Neuronal stem cell (in vitro differentiated cells): ENCODE results near the gene ADAMTS17.
A peak's percentile ranks its signal among the peaks of the same experiment; 100 is the strongest.

ENCODE experiments used
- DNase-seq: peaks from one replicate; pipeline ENCODE4 v3.0.0-alpha.2; 2013; ENCODE audit warnings: low spot score
- H2AFZ ChIP-seq: one replicate; pipeline ENCODE4 v1.6.1; 2013; ENCODE audit warnings: mild to moderate bottlenecking, low read length, inconsistent platforms
- H2AK5ac ChIP-seq: 2 replicates; pipeline ENCODE4 v1.6.1; 2013; ENCODE audit warnings: low read depth, mild to moderate bottlenecking, inconsistent platforms, low read length, moderate library complexity, mixed read lengths
- H2BK120ac ChIP-seq: 2 replicates; pipeline ENCODE4 v1.6.1; 2013; ENCODE audit warnings: low read depth, mild to moderate bottlenecking, inconsistent platforms, low read length, moderate library complexity, mixed read lengths
- H2BK12ac ChIP-seq: one replicate; pipeline ENCODE4 v1.6.1; 2013; ENCODE audit warnings: low read length, inconsistent platforms
- H2BK15ac ChIP-seq: 2 replicates; pipeline ENCODE4 v1.6.1; 2013; ENCODE audit warnings: mild to moderate bottlenecking, low read length, inconsistent platforms, mixed read lengths
- H2BK5ac ChIP-seq: one replicate; pipeline ENCODE4 v1.6.1; 2013; ENCODE audit warnings: inconsistent platforms, mild to moderate bottlenecking, low read length, moderate library complexity
- H3K14ac ChIP-seq: one replicate; pipeline ENCODE4 v1.6.1; 2013; ENCODE audit warnings: low read length, inconsistent platforms
- H3K18ac ChIP-seq: 2 replicates; pipeline ENCODE4 v1.6.1; 2013; ENCODE audit warnings: low read length, inconsistent platforms
- H3K23ac ChIP-seq: 2 replicates; pipeline ENCODE4 v1.6.1; 2013; ENCODE audit warnings: low read depth, mild to moderate bottlenecking, mixed read lengths, low read length, inconsistent platforms; ENCODE audit not compliant: poor library complexity
- H3K27ac ChIP-seq: replicated peaks from 3 replicates; pipeline ENCODE4 v1.5.1; 2013; ENCODE audit warnings: low read length, inconsistent platforms
- H3K27me3 ChIP-seq, 3 experiments: 2 replicates each; pipeline ENCODE4 v1.6.1; 2013; ENCODE audit warnings: low read length in 3 of 3, mild to moderate bottlenecking in 2 of 3, inconsistent platforms in 1 of 3, low read depth in 1 of 3, mixed read lengths in 1 of 3, moderate library complexity in 1 of 3; ENCODE audit not compliant: control insufficient read depth in 3 of 3, insufficient read depth in 3 of 3
- H3K36me3 ChIP-seq, 2 donors: replicated peaks in 1 of 2; 2 replicates each; pipeline ENCODE4 v1.6.1; 2013; ENCODE audit warnings: low read length in 2 of 2; ENCODE audit not compliant: control insufficient read depth in 2 of 2, insufficient read depth in 2 of 2
- H3K4ac ChIP-seq: 2 replicates; pipeline ENCODE4 v1.6.1; 2013; ENCODE audit warnings: inconsistent platforms, mild to moderate bottlenecking, low read length, moderate library complexity
- H3K4me1 ChIP-seq, 2 donors: 1 replicate in 1 of 2; 2 replicates in 1 of 2; pipeline ENCODE4 v1.6.1; 2013; ENCODE audit warnings: low read length in 2 of 2, low read depth in 1 of 2; ENCODE audit not compliant: control insufficient read depth in 2 of 2, insufficient read depth in 1 of 2
- H3K4me2 ChIP-seq: one replicate; pipeline ENCODE4 v1.6.1; 2013; ENCODE audit warnings: mild to moderate bottlenecking, low read length, inconsistent platforms; ENCODE audit not compliant: insufficient read depth, poor library complexity, severe bottlenecking
- H3K4me3 ChIP-seq, 2 donors: 2 replicates each; pipeline ENCODE4 v1.5.1; 2013; ENCODE audit warnings: low read length in 2 of 2, mild to moderate bottlenecking in 2 of 2, inconsistent platforms in 1 of 2, moderate library complexity in 1 of 2
- H3K79me1 ChIP-seq: one replicate; pipeline ENCODE4 v1.6.1; 2013; ENCODE audit warnings: low read depth, mild to moderate bottlenecking, inconsistent platforms, low read length, moderate library complexity
- H3K9ac ChIP-seq: one replicate; pipeline ENCODE4 v1.6.1; 2013; ENCODE audit warnings: mild to moderate bottlenecking, low read depth, low read length, inconsistent platforms; ENCODE audit not compliant: poor library complexity
- H3K9me3 ChIP-seq, 2 donors: replicated peaks in 1 of 2; 2 replicates each; pipeline versions ENCODE3 to v1.6.1; 2013; ENCODE audit warnings: low read length in 2 of 2, mild to moderate bottlenecking in 2 of 2, inconsistent platforms in 1 of 2, low read depth in 1 of 2, mixed read lengths in 1 of 2, moderate library complexity in 1 of 2; ENCODE audit not compliant: control insufficient read depth in 2 of 2, insufficient read depth in 1 of 2
- H4K8ac ChIP-seq: one replicate; pipeline ENCODE4 v1.6.1; 2013; ENCODE audit warnings: low read depth, mild to moderate bottlenecking, inconsistent platforms, low read length, moderate library complexity
- H4K91ac ChIP-seq: one replicate; pipeline ENCODE4 v1.6.1; 2013; ENCODE audit warnings: low read length, low read depth, mild to moderate bottlenecking, inconsistent platforms; ENCODE audit not compliant: poor library complexity
- WGBS, 2 donors: extraction: QIAGEN DNeasy Blood & Tissue Kit; methylation state at CpG; one replicate each; pipeline ENCODE4 v1.1.7; 2013; ENCODE audit warnings: missing lambda C conversion rate in 2 of 2, mixed read lengths in 1 of 2; ENCODE audit not compliant: insufficient read length in 2 of 2, insufficient replicate concordance in 1 of 2; ENCODE audit errors: extremely low coverage in 2 of 2; 5-methylcytosine and 5-hydroxymethylcytosine counted together

ADAMTS17 gene

DNA sequence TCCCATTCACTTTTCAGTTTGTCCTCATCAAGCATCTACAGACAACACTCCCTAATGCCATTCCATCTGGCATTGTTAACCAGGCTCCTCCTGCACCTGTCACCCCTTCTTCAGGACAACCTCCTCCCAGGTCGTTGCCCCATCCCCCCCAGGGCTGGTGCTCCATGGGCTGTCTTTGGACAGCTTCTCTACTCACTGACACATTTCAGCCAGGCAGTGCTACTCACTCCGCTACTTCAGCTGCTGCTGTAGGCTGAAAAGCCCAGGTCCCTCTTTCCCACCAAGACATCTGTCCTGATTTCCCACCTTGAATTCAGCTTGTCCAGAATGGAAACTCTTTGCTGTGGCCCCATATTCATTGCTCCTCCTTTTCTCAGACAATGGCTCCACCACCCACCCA is 61.9 kb downstream of the ADAMTS17 start:
- Histone ChIP-seq H3K14ac (no peak overlapping the region), H3K36me3 (no peaks in the 10 kb centered on the region), H3K27me3 (no peaks in the 10 kb centered on the region), H2BK5ac (no peak overlapping the region), H3K9ac (no peak overlapping the region), H2AK5ac (no peak overlapping the region), H2AFZ (no peak overlapping the region), H4K91ac (no peak overlapping the region), H3K4me1 (no peaks in the 10 kb centered on the region), H3K79me1 (peaks cover 3% of the 10 kb centered on the region), H2BK12ac (no peak overlapping the region), H3K4me3 (no peak overlapping the region), H3K4me2 (no peak overlapping the region), H2BK120ac (no peak overlapping the region), H4K8ac (no peak overlapping the region), H2BK15ac (no peak overlapping the region), H3K9me3 (no peaks in the 10 kb centered on the region), H3K4ac (no peak overlapping the region), H3K27ac (no peak overlapping the region), H3K23ac (no peak overlapping the region), H3K18ac (no peak overlapping the region)
- no CpG with 5 or more reads among the region's 2 CpGs for WGBS, 2 donors
- no peak for DNase-seq

DNA sequence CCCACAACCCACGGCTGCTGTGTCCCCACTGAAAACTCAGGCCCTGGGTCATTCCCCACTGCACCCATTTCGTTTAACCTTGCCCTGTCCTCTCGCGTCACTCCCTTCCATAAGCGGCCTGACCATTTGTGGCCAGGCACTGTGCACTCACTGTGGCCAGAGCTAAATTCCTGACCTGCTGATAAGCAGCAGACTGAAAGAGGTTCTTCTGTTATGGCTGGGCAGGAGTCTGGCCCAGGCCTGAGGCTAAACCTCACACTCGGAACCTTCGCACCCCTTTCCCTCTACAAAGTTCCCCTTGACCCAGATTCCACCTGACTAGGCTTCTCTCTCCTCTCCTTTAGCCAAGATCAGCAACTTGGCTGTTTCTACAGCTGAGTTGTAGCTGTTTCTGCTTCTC is 62.3 kb downstream of the ADAMTS17 start:
- H2AFZ ChIP-seq = no peak overlapping the region
- H3K4ac ChIP-seq = no peak overlapping the region
- no peaks in the 10 kb centered on the region for H3K4me1 ChIP-seq
- no CpG with 5 or more reads among the region's 7 CpGs for WGBS, 2 donors
- H3K27ac ChIP-seq = no peak overlapping the region
- H3K18ac ChIP-seq = no peak overlapping the region
- H2BK15ac ChIP-seq = no peak overlapping the region
- H3K23ac ChIP-seq = no peak overlapping the region
- no peak overlapping the region for H2BK5ac ChIP-seq
- H2AK5ac ChIP-seq = no peak overlapping the region
- no peaks in the 10 kb centered on the region for H3K27me3 ChIP-seq
- no peaks in the 10 kb centered on the region for H3K36me3 ChIP-seq
- H3K9ac ChIP-seq = no peak overlapping the region
- H3K4me3 ChIP-seq = no peak overlapping the region
- DNase-seq = no peak
- no peak overlapping the region for H3K14ac ChIP-seq
- no peak overlapping the region for H2BK12ac ChIP-seq
- no peak overlapping the region for H2BK120ac ChIP-seq
- H4K8ac ChIP-seq = no peak overlapping the region
- H4K91ac ChIP-seq = no peak overlapping the region
- no peaks in the 10 kb centered on the region for H3K9me3 ChIP-seq
- peaks cover 2% of the 10 kb centered on the region for H3K79me1 ChIP-seq
- no peak overlapping the region for H3K4me2 ChIP-seq

DNA sequence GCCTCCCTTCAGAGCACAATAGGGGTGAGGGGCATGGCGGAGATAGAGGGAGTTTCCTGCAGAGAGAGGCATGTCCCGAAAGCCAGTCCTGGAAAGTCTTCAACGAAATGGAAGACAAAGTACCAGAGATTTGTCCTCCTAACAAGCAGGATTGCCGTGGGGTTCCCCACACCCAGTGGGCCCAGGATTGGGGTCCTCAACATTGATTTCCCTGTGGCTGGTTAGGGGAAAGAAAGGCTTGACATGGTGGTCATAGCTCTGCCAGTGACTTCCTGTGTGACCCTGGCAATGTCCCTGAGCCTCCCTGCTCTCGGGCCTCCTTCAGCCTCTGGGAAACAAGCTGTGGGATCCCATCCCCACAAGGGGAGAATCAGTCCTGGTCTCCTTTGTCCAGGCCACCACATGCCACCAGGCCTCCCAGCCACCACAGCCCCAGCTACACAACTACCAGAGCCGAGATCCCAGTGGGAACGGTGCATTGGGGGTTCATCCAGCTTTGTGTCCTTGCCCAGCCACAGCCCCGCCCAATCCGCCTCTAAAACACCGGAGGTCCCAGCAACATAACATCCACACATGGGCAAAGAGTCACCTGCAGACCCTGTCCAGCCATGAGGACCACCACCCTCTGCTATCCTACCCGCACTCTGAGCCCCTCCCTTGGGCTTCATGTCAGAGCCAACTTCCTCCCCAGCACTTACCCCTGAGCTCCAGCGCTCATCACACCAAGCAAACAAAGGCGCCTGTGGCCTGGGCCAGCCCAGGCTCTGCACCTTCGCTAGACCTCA is 63.0 kb downstream of the ADAMTS17 start:
- H2BK12ac ChIP-seq = no peak overlapping the region
- H2AFZ ChIP-seq = no peak overlapping the region
- no peak overlapping the region for H2BK5ac ChIP-seq
- no peak overlapping the region for H2AK5ac ChIP-seq
- peaks cover 2% of the 10 kb centered on the region for H3K79me1 ChIP-seq
- H3K27ac ChIP-seq = no peak overlapping the region
- peak overlapping the region; percentile 31 for H3K18ac ChIP-seq
- no peak overlapping the region for H3K4me3 ChIP-seq
- DNase-seq = no peak
- no peak overlapping the region for H3K23ac ChIP-seq
- no peaks in the 10 kb centered on the region for H3K4me1 ChIP-seq
- H3K9ac ChIP-seq = no peak overlapping the region
- no peak overlapping the region for H2BK120ac ChIP-seq
- H3K4me2 ChIP-seq = no peak overlapping the region
- no peaks in the 10 kb centered on the region for H3K9me3 ChIP-seq
- no peaks in the 10 kb centered on the region for H3K36me3 ChIP-seq
- H2BK15ac ChIP-seq = no peak overlapping the region
- no peak overlapping the region for H3K14ac ChIP-seq
- H3K4ac ChIP-seq = no peak overlapping the region
- no peak overlapping the region for H4K91ac ChIP-seq
- no peak overlapping the region for H4K8ac ChIP-seq
- no CpG with 5 or more reads among the region's 14 CpGs for WGBS, 2 donors
- no peaks in the 10 kb centered on the region for H3K27me3 ChIP-seq

- Histone ChIP-seq H3K18ac (no peak overlapping the region), H2BK5ac (no peak overlapping the region), H2BK120ac (no peak overlapping the region), H4K8ac (no peak overlapping the region), H3K27ac (no peak overlapping the region), H3K9ac (no peak overlapping the region), H3K23ac (no peak overlapping the region), H3K4me2 (no peak overlapping the region), H2AFZ (no peak overlapping the region), H3K4ac (no peak overlapping the region), H2BK15ac (no peak overlapping the region), H2AK5ac (no peak overlapping the region), H3K9me3 (no peaks in the 10 kb centered on the region), H3K4me1 (no peaks in the 10 kb centered on the region), H2BK12ac (no peak overlapping the region), H3K4me3 (no peak overlapping the region), H3K79me1 (peaks cover 2% of the 10 kb centered on the region), H3K27me3 (no peaks in the 10 kb centered on the region), H4K91ac (no peak overlapping the region), H3K36me3 (no peaks in the 10 kb centered on the region), H3K14ac (no peak overlapping the region)
- no CpG with 5 or more reads among the region's 17 CpGs for WGBS, 2 donors
- no peak for DNase-seq
Measured at GRCh38 chr15:100277087-100277855, 64.5 kb downstream of the ADAMTS17 start.
